SK-N-MC (cell line): Measurements from ENCODE around the gene TTC39A.

Source experiments
- EZH2 ChIP-seq: fragments of 200-600 bp; sonication (generic); IDR thresholded peaks from one replicate; pipeline ENCODE4 v1.6.1; 2017; ENCODE audit warnings: antibody characterized with exemption
- POLR2AphosphoS5 ChIP-seq: IDR thresholded peaks from 2 replicates; pipeline ENCODE4 v1.6.1; 2012; ENCODE audit warnings: mild to moderate bottlenecking, low read depth, low read length, borderline replicate concordance

GRCh38 chr1:51302746-51303145 is 27.6 kb downstream of the TTC39A start:
- no peak for TF ChIP-seq POLR2AphosphoS5
- no peak for TF ChIP-seq EZH2
